Measurements from ENCODE around the gene NOS3. TPM values are rescaled to one million over a fixed set of nuclear protein-coding genes. Genes with fewer than 3 reads are reported as not detected.

Gene NOS3
- total and polyA plus RNA-seq, 9 of the 15 experiments (the other 6 are each of a cell fraction or from before 2014, with no cell fraction given), result 1.1 to 121 (median 23.6) TPM

- no peak for TF ChIP-seq PCBP1 (IDR thresholded peaks at IDR 0.05; ENCODE audit: low read depth, low read length, poor library complexity, severe bottlenecking)
- TF ChIP-seq NCOR1 (IDR thresholded peaks at IDR 0.05), result no peak
- TF ChIP-seq ZBTB5 (IDR thresholded peaks at IDR 0.05), result no peak; the same call in 1 of the 2 replicates
- peak; percentile 83 for TF ChIP-seq SUPT5H (IDR thresholded peaks at IDR 0.05)
- TF ChIP-seq ARID4B (CRISPR knock-in tag; IDR thresholded peaks at IDR 0.05), result peak; percentile 91
- TF ChIP-seq ELF1 (tag; IDR thresholded peaks at IDR 0.05), result no peak
- TF ChIP-seq PREB (CRISPR knock-in tag; IDR thresholded peaks at IDR 0.05), result no peak
- TF ChIP-seq CHD2 (IDR thresholded peaks at IDR 0.05; ENCODE audit: low read depth, low read length), result peak; percentile 76
- TF ChIP-seq EZH2 (IDR thresholded peaks at IDR 0.05; ENCODE audit: borderline replicate concordance, low read depth, low read length), result no peak
- TF ChIP-seq MAFG (tag; conservative IDR thresholded peaks at IDR 0.05), result peak; percentile 61; the same call in 1 of the 2 replicates
- no peak for TF ChIP-seq BACH1 (tag; IDR thresholded peaks at IDR 0.05)
- TF ChIP-seq ZFPM2 (CRISPR knock-in tag; IDR thresholded peaks at IDR 0.05), result no peak
- TF ChIP-seq PTTG1 (tag; IDR thresholded peaks at IDR 0.05; ENCODE audit: low read depth), result no peak
- TF ChIP-seq ETV6 (IDR thresholded peaks at IDR 0.05; ENCODE audit: borderline replicate concordance in 1 of 2, low read depth in 2 of 2, low read length in 1 of 2), result 0 out of 4 replicates have a peak, but pooled peaks of 1 of the 2 experiments have one; percentile 18
- TF ChIP-seq ETV6 (CRISPR knock-in tag; IDR thresholded peaks at IDR 0.05; ENCODE audit: borderline replicate concordance), result no peak
- peak; percentile 64; the same call in 1 of the 2 replicates for TF ChIP-seq MIER1 (IDR thresholded peaks at IDR 0.05; ENCODE audit: low read depth)
- 0 out of 2 replicates have a peak, but pooled peaks have one; percentile 57 for TF ChIP-seq XRCC5 (IDR thresholded peaks at IDR 0.05; ENCODE audit: low read depth, low read length)
- no peak for TF ChIP-seq ETS2 (tag; IDR thresholded peaks at IDR 0.05; ENCODE audit: borderline replicate concordance, poor library complexity, severe bottlenecking)
- no peak for TF ChIP-seq GATAD2B (IDR thresholded peaks at IDR 0.05; ENCODE audit: borderline replicate concordance)
- TF ChIP-seq SMARCB1 (IDR thresholded peaks at IDR 0.05; ENCODE audit: insufficient read length, low read depth), result no peak
Observed at GRCh38 chr7:150955519-150956394, 35.1 kb upstream of the NOS3 start (continued).

Measured in K562 (cell line).